GM18907 (cell line): ENCODE data around the gene LDLRAD4.

Experiments used
- ATAC-seq: cut with Tn5 transposase; IDR thresholded peaks from one replicate; pipeline ENCODE4 v1.9.1; 2021; ENCODE audit warnings: mild to moderate bottlenecking, moderate library complexity; ENCODE audit not compliant: unreplicated experiment

LDLRAD4 gene

DNA sequence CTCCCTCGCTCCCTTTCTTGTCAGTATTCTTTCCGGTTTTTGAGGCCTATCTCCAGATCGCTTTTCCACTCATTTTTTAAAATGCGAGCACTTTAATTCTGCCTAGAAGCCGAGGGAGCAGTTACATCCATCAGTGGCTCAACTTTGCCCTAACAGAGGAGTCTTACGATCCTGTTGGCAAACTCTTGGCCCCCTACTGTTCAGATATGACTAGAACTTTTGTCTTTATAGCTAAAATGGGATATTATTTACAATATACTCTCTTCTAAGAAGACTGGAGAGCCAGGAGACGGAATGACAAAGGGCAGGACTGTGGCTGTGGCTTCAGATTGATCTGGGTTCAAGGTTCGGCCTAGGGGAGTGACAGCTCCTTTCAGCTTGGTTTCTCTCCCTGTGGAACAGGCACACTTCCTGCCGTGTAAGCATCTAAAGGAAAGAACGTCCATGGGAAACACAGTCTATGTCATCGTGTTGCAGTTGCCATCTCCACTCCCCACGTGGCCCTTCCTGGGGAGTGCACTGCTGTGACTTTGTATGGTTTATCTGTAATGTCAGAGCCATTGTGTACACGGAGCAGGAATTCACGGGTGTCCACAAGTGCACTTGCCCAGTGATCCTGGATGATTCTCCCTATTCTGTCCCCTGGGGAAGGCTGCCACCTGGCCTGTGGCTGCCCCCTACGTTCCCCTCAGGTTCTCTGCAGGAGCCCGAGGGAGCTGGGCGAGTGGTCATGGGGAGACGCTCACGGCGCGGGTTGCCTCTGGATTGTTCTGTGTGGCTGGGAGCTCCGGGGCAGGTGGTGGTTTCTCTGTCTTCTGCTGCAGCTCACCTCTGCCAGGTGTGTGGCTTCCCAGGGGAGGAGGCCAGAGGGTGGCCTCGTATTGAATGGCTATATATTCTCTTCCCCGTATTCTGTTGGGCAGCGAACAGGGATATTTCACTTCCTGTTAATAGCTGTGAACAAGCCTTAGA, 222.0 kb downstream of the LDLRAD4 start:
- no peak for ATAC-seq

DNA sequence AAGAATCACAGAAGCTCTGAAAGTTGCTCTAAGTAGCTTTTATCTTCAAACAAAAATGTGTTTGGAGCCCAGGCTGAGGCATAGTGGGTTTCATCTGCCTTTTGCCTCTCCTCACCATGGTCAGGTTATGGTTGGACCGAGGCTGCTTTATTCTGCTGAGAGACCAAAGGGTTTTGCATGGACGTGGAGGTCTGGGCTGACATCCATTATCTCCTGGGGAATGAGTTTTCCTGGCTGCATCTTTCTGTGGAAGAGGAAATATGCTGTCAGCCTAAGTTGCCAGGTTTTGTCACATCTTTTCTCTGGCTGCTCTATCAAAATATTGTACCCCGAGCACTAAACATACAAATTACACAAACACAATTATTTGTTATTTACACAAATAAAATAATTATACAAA, 223.2 kb downstream of the LDLRAD4 start:
- ATAC-seq, result no peak

DNA sequence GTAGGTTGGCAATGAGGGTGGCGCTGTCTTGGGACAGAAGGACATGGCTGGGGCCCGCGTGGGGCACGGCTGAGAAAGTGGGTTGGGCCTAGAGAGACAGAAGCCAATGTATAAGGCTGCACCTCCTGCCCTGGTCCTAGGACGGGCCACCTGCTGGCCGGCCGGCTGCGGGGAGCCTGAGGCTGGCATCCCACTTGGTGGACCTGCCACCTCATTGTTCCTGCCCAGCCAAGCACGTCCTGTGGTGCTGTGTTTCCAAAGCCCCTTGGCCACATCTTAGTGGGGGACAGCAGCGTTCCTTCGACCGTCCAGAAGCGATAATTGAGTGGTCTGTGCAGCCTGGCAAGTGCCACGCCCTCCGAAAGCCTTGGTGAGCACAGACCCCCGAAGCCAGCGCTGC, 223.9 kb downstream of the LDLRAD4 start:
- ATAC-seq, result no peak

DNA sequence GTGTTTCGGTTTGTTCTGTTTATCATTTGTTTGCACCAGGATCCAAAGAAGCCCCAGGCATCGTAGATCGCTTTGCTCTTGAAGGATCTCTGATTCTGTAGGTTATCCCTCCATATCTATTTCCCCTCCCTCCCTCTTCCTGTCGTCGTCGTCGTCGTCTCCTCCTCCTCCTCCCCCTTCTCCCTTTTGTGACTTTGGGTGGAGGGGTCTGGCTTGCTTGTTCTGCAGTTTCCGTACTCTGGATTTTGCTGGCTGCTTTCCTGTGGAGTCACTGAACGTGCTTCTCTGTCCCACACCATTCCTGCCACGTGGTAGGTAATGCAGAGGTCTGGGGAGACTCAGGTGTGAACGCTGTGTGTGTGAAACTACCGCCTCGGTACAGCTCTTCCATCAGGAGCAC, 225.0 kb downstream of the LDLRAD4 start:
- no peak for ATAC-seq

DNA sequence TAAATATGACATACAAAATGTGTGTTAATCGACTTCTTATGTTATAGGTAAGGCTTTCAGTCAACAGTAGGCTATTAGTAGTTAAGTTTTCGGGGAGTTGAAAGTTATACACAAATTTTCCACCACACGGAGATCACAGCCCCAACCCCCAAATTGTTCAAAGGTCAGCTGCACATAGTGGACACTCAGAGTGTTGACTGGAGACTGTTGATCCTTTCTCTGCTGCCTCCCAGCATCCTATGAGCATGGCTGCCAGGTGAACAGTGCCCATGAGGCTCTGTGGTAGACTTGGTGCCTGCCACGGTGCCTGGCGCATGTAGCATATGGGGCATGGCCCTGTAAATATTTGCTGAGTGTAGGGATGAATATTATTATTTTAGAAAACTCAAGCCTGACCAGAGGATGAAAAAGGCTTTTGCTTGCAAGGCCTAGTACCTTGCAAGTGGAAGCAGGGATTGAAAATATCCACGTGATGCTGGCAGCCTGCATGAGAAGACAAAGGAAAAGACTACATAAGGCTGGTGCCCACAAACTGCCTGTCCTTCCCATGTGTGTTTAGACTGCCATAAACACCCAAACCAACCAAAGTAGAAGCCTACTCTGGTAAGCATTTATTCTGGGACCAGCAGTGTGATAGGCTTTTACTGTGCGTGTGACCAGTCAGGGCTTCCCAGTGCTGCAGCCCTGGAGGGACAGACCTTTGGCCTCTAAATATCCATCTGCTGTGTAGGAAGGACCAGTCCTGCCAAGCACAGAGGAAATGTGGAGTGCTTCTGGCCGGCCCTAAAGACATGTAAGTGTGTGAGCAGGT, 226.1 kb downstream of the LDLRAD4 start:
- no peak for ATAC-seq

DNA sequence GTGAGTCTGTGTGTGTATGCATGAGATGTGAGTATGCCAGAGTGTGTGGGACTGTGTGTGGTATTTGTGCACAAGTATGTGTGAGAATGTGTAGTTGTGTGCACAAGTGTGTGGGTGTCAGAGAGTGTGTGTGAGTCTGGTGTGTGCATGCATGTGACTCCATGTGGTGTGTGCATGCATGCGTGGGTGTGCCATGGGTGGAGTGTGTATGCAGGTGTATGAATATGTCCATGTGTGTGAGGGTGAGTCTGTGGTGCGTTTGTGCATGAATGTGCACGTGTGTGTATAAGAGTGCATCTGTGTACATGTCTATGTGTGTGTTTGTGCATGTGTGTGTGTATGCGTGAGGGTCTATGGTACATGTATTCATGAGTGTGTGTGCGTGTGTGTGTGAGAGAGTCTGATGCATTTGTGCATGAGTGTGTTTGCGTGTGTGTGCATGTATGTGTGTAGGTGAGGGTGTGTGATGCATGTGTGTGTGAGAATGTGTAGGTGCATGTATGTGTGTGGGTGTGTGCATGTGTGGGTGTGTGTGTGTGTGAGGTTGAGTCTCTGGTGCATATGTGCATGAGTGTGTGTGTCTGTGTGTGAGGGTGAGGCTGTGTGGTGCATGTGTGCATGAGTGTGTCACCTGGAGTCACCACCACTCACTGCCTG, 226.8 kb downstream of the LDLRAD4 start:
- no peak for ATAC-seq

DNA sequence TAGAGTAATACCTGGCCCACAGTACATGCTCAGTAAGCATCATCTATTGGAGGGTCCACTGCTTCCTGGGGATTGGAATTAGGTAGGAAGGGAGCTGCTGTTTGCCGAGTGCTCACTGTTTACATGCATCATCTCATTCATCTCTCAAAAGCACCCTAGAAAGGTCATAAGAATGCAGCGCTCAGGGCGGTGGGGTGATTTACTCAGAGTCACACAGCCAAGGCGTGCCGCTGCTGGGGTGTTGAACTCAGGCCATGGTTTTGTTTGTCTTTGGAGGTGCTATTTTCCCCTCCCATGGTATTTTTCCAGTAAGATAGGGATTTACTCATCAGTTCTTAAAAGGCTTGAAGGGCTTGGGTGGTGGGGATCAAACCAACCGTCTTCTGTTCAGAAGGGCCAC, 227.5 kb downstream of the LDLRAD4 start:
- no peak for ATAC-seq

DNA sequence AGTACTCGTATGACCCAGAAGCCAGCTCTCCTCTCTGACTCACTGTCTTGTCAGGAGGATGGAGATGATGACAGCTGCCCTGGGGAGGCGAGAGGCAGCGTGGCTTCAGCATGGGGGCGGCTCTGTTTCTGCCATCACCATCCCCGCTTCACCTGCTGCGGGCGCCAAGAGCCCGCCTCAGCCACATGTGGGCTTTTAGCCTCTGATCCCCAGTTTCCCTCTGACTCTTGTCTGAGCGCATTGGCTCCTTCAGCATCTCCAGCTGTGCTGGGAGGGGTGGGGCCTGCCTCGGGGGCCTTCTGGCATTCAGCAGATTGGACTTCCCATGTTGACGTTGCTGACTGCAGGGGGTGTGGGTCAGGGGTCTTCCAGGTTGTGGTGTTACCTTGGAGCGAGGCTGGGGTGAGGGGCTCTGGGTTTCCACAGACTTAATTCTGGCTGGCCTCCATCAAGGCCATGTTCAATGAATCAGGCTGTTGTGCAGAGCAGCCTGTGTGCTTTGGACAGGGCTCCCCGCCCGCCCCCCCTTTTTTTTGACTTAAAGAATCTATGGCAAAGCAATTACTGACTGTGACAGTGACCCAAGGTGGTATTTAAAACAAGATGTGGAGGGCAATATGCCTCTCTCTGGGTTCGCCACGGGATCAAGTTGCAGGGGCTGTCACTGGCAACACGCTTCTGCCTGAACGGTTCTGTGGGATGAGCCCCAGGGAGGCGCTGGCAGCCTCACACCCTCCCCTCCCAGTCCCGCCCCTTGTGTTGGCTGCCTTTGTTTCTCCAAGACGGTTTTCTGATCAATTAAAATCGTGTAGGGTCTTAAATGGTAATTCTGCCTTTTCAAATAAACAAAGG, 228.3 kb downstream of the LDLRAD4 start:
- no peak for ATAC-seq

DNA sequence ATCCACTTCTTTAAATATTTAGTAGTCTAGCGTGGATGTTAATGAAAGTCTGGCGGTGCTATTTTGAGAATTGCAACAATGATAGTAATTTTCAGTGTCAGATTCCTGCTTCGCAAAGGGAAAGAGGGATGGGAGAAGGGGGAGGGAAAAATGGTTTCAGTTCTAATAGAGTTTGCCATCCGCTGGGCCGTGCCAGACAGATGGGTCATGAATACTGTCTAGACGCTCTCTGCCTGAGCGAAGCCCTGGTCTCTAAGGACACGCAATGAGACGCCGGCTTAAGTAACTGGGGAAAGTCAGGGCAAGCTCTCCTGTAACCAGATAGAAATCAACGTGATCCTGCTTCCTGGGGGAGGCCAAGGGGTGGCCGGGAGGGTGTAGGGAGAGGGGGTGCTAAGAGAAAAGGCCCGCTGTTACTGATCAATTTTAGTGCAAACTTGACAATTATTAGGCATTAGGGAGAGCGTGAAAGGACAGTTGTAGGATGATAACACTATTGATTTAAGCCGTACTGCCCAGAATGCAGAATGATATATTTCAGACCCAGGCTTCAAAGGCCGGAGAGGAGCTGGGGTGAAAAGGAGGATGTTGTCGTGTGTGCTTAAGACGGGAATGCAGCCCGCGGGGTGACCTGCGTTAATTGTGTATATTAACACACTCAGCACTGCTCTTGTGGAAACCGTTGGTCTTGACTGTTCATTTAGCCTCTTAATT, 229.2 kb downstream of the LDLRAD4 start:
- no peak for ATAC-seq

DNA sequence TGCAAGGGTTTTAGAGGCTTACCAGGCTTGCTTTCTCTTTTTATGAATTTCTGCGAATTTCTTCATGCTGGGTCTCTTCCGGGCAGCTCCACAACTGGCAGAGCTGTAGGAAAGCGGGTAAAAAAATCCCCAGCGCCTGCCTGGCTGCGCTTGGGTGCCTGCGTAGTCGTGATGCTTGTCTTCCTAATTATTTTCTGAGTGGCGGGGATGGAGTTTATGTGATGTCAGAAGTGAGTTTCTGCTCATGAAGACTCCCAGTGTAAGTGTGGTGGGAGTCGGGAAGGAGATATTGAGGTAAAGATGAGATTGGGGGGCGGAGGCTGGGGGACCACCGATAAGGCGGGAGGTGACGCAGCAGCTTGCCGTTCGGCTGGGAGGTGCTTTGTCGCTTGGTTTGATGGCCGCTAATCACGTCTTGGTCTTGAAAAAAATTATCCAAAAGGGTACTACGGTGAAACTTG, 229.8 kb downstream of the LDLRAD4 start:
- ATAC-seq, result no peak

DNA sequence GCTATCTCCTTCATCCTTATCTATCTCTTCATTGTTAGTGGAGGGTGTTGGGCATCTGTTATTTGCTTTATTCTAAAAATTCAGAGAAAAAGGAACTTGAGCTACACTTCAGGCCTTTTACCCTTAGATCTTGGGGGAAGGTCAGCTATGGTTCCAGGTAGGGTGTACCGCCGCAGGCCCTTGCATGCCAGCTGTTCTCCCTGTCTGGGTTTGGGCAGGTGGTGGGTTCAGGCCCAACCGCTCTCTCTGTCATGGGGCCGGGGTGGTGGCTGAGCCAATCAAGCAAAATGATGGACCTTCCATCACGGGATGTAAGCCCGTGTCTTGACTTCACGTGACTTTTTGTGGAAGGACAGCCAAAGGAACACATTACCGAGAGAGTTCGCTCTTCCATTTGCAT, 231.1 kb downstream of the LDLRAD4 start:
- no peak for ATAC-seq

DNA sequence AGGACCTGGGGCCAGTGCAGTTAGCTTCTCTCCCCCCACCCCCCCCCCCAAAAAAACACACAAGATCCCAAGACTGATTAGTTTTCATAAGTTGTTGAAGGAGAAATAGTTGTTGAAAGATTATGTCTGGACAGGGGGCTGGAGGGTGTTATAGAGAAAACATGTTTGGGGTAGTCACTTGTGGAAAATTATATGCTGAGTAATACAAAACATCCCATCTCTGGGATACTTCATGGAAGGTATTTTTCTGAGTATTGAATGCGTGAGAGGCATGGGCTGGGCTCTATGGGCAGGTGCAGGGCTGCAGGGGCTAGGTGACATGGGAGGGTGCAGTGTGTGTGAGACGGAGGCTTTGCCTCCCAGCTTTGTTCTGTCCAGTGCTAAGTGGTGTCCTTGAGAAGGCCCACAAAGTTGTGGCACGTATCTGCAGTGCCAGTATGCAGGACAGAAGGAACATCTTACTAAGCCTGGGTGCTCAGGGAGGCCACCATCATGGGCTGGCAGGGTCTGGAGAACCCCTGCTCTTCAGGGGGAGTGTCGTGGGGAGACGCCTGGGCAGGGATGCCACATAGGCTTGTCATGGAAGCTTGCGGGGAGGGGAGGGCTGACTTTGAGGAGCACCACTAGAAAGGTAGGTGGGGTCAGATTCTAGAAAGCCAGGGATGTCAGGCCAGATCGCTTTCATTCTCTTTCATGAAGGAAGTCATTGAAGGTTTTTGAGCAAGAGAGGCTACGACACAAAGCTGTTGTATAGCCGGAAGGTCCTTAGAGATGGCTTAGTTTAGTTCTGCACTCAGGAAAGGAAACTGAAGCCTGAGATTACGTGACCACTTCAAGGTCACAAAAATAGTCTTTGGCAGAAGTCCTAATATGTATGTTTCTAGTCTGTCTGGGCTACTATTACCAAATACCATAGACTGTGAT, 232.0 kb downstream of the LDLRAD4 start:
- ATAC-seq, result peak; percentile 50

DNA sequence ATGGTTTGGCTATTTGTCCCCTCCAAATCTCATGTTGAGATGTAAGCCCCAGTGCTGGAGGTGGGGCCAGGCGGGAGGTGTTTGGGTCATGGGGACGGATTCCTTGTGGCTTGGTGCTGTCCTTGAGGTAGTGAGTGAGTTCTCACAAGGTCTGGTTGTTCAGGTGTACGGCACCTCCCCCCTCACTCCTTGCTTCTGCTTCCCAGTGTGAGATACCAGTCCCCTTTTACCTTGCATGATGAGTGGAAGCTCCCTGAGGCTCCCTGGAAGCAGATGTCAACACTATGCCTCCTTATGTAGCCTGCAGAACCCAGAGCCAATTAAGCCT, 232.6 kb downstream of the LDLRAD4 start:
- no peak for ATAC-seq

DNA sequence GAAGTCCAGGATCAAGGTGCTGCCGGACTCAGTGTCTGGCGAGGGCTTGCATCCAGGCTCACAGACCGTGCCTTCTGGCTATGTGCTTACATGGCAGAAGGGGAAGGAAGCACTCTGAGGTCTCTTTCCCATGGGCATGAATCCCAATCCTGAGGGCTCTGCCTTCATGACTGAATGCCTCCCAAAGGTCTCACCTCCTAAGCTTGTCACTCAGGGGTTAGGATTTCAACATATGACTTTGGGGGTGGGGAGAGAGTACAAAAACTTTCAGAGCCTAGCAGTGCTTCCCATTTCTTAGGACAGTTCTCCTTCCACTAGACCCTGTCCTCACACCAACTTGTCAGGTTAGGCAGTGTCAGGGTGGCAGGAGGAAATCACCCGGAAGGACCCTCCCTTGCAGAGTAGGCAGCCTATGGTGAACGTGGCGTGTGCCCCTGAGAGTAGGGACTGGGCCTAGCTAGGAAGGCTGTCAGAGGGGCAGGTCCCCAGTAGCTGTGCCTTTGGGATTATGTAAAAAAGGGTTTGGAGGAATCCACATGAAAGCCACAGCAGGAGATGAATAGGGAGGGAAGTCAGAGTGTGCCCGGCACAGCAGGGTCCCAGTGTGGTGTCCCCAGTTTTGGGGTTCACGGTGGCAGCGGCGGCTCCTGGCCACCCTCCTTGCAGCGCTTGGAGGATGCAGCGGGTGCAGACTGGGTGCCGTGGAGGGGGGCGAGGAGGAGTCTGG, 233.3 kb downstream of the LDLRAD4 start:
- ATAC-seq, result no peak

DNA sequence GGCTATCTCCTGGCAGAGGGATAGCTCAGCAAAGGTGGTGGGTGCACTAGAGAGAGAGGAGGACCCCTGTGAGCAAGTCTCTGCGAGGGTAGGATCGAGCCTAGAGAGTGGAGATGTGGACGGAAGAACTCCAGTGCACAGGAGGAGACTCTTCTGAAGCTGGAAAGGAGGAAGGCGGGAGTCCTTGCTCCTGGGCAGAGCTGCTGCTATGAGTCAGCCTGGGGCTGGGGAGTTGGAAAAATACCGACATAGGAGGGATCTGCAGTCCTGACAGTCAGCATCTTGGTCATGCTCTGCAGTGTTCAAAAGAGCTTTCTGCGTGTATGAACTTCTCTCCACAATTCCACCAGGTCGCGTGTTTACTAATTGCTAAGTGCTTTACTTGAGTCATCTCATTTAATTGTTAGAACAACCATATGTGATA, 233.8 kb downstream of the LDLRAD4 start:
- no peak for ATAC-seq

DNA sequence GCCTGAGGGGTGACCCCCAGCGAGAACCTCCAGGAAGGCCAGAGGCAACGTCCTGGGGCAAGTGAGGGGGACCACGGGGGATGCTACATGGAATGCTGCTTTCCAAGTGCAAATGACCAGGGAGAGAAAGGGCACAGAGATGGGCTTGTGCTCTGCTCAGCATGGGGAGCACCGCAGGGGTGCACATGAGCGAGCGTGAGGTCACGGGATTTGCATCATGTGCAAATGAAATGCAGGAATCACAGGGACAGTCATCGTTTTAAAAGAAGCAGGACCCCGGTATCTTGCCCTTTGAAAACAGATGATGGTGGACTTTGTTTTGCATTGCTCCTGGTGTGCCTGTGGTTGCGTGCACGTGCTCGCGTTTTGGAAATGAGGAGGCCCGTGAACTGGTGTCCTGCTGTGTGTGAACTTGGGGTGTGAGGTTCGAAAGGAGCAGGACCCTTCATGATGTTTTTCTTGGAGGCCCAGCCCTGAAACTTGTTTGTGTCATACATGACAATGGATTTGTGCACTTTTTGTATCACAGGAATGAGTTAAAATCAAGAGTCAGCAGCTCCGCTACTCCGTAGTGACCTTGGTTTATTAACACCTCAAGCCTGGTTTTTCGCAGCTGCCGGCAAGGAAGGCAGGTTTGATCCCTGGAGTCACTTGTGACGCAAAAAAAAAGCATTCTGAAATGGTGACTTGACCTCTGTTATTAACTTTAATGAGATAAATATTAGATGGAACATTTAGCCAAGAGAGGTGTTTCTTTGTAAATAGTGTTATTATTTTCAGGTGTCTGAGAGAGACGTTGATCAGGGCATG, 234.5 kb downstream of the LDLRAD4 start:
- no peak for ATAC-seq

DNA sequence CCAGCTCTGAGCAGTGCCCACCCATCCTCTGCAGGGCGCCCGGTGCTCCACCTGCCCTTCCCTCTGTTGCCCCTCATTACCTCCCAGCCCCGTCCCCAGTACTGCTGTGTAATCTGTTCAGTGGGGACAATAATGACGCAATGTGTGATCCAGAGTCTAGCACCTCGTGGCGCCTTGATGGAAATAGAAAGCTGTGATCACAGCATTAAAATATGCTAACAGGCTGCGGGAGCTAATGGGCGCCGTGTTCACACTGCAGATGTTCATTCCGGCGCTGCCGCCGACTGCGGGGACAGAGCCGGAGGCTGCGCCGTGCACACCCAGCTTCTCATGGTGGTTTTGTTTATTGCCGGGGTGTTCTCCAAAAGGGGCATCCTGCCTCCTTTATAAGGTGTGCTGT, 235.2 kb downstream of the LDLRAD4 start:
- no peak for ATAC-seq
